Measurements from ENCODE around the gene ATP6V1G3.

GRCh38 chr1:198564157-198564556 is 23.7 kb upstream of the ATP6V1G3 start:
- TF ChIP-seq CTCF (IDR thresholded peaks at IDR 0.05) (no peak), EZH2 (IDR thresholded peaks at IDR 0.05; ENCODE audit: borderline replicate concordance, insufficient read depth, low read depth, low read length, poor library complexity, severe bottlenecking) (no peak)

All from B cell (primary cell).